C4-2B (cell line): ENCODE results near the gene FRMD4A.

Experiments used
- H3K27ac ChIP-seq: fragments of 450-650 bp; 2 replicates; pipeline ENCODE4 v1.5.1; 2017
- CTCF ChIP-seq: fragments of 450-650 bp; conservative IDR thresholded peaks from 2 replicates; pipeline ENCODE4 v1.5.1; 2017; ENCODE audit warnings: mild to moderate bottlenecking
- ZFX ChIP-seq: fragments of 450-650 bp; IDR thresholded peaks from 2 replicates; pipeline ENCODE4 v1.6.1; 2017

FRMD4A gene

GRCh38 chr10:13711291-13711690, 619.4 kb downstream of the FRMD4A start:
- no peak overlapping the region for H3K27ac ChIP-seq
- TF ChIP-seq ZFX (no peak), CTCF (no peak)

- no peak overlapping the region for H3K27ac ChIP-seq
- TF ChIP-seq CTCF (no peak), ZFX (no peak)
These were observed 620.6 kb downstream of the FRMD4A start for GRCh38 chr10:13709931-13710650.

DNA sequence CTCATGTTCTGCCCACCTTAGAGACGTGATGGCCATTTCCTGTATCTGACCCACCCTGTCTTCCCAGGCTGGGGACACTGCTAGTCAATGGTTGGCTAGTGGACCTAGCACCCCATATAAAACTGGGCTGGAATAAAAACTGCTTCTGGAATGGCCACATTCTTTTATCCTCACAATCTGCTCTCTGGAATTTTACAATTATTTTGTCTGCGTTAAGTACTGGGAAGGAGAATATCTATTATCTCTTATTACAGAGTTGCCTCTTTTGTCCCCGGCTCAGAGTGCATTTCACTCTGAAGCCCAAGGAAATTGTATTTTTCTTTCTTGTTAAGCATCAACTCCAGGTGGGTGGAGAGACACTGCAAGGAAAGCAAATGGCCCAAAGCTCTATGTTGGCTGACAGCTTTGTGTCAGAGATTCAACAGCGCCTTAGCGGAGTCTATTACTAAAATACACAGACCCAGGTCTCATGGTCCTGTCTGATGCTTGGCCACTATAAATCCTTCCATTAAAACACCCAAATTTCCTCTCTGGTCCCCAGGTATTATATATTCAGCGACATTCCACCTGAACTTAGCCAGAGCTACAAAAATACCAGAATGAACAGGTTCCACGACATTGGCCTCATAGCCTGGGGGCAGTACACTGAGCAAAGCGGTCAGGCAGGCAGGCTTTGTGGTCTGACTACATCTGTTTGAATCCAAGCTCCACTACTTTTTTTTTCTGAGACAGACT, 622.3 kb downstream of the FRMD4A start:
- peak overlapping the region; percentile 62 for H3K27ac ChIP-seq

DNA sequence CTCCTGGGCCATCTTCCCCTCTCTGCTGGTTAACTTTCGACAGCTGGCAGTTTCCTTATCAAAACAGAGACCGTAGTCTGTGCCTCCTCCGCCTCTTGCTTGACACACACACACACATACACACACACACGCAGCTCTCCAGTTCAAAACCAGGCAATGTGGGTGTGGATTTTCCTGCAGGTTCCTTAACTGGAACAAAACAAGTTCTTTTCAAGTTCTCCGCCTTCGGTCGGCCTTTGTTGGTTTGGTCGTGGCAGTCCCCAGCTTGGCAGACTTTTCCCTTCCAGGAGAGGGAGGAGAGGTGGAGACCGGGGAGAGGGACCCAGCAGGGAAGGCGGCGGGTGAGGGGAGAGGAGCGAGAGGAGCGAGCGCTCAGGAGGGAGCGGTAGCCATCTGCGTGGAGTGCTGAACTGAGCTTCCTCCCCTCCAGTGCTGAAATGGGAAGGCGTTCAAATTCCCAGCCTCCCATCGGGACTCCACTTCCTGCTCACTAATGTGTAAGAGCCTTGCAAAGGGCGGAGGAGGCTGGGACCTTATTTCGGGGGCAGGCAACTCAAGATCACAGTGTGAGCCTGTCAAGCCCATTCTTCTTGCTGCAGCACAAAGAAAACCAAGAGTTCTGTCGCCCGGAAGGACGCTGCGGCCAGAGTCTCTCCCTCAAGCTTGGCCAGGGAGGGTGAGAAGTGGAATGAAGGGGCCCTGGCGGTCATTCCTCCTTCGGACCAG, 623.4 kb downstream of the FRMD4A start:
- TF ChIP-seq CTCF (no peak), ZFX (no peak)
- H3K27ac ChIP-seq: peak overlapping the region; percentile 62

More for the DNA sequence above, 622.3 kb downstream of the FRMD4A start:
- TF ChIP-seq ZFX (no peak), CTCF (no peak)

GRCh38 chr10:13706604-13707003, 624.1 kb downstream of the FRMD4A start:
- no peak for TF ChIP-seq CTCF
- no peak for TF ChIP-seq ZFX
- peak overlapping the region; percentile 62 for H3K27ac ChIP-seq

DNA sequence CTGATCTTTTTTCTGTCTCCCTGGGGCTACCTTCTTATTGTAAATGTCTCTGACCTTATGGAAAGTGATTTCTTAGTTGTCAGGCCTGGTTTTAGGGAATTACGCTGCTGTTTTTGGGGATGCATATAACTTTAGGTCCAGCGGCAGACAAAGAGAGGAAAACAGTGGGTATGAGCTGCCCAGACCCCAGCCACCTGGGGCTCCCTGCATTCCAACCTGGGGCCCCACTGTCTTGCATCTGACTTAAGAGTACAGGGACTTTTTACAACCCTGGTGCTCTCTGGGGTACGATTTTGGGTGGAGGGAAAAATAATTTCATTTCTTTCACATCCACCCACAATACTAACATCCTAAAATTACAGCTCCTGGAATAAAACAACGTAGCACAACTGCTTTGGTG, 624.5 kb downstream of the FRMD4A start:
- H3K27ac ChIP-seq: no peak overlapping the region
- no peak for TF ChIP-seq CTCF
- no peak for TF ChIP-seq ZFX
